NCI-H82 treated with DMSO at 0.1 percent for 48 hours (cell line): Measurements from ENCODE around the gene ROBO1.

Source experiments
- DNase-seq: peaks from one replicate; lab custom pipeline; 2025; ENCODE audit not compliant: unreplicated experiment; lab: John Stamatoyannopoulos, UW

ROBO1 gene

DNA sequence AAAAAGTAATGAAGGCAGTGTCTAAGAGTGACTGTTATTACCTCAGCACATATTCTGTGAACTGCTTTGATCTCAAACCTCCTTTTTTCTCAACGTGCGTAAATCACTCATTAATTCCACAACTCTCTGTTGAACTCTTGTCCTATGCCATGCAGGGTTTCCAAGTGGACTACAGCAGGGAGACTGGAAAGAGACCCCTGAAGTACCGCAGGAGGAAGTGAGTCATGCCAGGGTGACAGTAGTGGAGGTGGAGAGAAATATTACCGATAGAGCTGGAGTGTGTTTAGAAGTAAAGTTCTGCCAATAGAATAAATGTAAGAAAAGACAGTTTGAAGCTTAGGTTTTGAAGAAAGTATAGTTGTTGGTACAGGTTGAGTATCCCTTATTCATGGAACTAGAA lies 908.9 kb downstream of the ROBO1 start:
- DNase-seq, result no peak

- DNase-seq, result no peak
Observed at GRCh38 chr3:78858174-78858573, 909.6 kb downstream of the ROBO1 start.

DNA sequence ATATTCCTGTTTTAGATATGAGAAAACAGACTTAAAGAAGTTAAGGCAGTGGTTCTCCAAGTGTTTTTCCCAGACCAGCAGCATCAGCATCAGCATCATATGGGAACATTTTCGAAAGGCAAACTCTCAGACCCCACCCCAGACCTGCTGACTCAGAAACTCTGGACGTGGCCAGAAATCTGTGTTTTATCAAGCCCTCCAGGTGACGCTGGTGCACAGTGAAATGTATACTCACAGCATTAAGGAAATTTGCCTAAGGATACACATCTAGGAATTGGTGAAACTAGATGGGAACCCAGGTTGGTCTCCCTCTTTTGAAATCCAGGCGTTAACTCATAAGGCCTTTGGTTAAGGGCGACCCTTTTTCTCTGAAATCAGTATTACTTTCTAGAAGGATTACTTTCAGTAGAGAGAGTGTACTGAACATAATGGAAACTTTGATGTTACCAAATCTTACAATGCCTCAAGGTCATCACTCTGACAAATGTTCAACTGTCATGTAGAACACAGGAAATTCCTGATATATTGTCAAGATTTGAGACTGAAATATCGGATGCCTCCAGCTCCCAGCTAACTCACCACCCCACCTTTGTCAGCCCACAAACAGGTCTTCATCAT lies 910.2 kb downstream of the ROBO1 start:
- DNase-seq, result no peak

DNA sequence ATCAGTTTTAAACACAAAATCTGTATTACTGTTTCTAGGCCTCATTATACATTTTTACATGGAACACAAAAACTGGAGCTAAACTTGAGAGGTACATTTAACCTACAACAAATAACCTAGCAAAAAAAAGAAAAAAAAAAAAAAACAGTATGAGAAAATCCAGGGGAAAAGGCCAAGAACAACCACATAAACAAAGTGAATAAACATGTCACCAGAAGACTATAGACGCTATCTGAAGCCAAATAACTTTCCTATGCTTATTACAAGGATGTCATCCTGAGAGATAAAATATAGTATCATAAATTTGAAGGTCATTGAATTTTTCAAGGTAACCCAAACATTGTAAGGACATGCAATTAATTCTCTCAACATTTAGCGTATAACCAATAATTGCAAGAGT lies 911.6 kb downstream of the ROBO1 start:
- no peak for DNase-seq

DNA sequence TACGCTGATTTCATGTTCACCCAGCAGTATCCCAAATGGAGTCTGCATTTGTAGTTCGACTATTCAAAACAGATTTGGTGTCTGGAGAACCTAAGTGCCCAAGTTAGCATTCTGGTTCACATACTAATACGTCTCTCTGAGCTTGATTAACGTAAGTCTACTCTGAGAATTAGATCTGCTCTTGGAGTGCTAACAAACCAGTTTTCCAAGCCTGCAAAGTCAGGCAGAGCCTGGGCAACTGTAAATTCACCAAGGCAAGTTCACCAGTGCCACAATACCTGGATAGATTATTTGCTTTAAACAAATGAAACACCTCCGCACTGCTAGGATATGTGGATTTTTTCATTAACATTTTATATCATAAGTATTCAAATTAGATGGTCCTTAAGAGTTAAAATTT lies 912.6 kb downstream of the ROBO1 start:
- DNase-seq, result no peak

DNA sequence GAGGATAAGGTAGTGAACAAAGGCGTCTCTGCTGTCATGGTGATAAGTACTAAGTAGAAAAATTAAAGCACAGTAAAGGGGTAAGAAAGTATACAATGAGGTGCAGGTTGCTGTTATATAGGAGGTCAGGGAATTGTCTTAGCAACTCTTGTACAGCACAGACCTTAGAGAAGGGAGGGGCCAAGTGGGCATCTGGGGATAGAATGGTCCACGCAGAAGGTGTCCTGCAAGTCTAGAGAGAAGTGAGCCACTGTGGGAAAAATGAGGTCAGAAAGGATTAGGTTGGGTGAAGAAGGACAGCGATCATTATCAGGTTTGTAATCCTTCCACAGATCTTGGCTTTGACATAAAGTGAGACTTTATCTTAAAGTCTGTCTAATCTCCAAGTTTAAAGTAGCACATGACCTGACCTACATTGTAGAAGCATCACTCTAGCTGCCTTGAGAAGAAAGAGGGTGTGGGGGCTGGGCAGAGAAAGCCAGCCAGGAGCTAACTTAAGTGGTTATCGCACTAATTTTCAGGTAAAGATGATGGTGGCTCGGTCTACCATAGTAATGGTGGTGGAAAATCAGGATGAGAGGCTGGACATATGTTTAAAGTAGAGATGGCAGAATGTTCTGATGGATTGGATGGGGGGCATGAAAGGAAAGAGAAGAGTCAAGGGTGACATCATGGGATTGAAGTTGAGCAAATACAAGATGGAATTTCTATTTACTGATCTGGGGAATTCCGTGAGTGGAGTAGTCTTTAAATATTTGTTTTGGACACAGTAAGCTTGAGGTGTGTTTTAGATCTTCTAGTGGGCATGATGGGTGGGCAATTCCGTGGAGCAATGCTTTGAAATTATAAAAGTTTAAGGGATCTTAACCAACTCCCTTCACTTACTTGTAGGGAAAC lies 919.2 kb downstream of the ROBO1 start:
- DNase-seq, result peak; percentile 30

GRCh38 chr3:78847603-78848002 lies 920.2 kb downstream of the ROBO1 start:
- DNase-seq, result no peak

GRCh38 chr3:78847203-78847602 lies 920.6 kb downstream of the ROBO1 start:
- no peak for DNase-seq

GRCh38 chr3:78846718-78847117 lies 921.1 kb downstream of the ROBO1 start:
- no peak for DNase-seq

DNA sequence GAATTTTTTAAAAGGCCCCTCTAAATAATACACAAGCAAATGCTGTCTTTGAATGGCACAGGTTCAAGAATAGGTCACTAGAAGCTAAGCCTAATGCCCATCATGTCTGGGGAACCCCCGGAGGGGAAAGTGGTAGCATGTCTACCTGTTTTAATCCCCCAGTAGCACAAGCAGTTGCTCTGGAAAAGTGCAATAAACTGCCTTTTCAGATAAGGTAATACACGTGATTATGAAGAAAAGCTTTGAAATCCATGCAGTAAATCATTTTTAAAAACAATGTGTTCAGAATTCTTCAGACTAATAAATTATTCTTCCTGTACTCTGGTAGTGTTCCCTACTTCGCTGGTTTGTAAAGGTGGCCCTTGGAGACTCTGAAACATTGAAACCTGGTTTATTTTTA lies 922.2 kb downstream of the ROBO1 start:
- no peak for DNase-seq

DNA sequence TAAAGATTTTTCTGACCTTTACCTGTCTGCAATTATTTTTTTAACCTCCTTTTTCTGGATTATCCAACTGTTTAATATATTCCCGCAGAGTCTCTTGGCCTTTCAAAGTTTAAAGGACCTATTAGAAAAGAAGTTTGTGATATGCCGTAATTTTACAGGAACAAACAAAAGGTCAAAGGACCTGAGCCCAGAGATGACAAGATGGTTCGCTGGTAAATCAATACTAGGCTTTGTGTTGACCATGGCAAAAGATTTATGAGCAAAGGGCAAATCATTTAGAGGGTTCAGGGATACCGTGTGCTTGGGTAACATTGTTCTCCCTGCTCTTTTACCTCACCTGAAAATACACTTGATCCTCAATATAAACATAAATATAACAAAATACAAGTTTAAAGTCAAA lies 923.5 kb downstream of the ROBO1 start:
- DNase-seq, result no peak

DNA sequence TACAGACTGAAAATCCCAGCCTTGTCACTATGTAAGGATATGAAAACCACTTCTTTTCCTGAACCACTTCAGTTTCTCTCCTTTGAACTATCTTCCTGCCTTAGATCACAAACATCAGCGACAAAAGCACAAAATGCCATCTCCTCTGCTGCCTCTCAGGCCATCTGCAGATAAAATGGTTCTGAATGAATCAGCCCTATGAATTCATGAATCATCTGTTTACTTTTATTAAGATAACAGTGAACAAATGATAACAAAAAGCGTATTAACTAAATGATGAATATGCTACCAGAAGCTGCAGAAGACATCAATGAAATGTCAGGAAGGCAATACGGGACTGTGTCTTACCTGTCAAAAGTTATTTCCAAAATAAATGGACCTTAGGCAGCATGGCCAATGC lies 928.1 kb downstream of the ROBO1 start:
- no peak for DNase-seq

GRCh38 chr3:78838362-78838761 lies 929.4 kb downstream of the ROBO1 start:
- no peak for DNase-seq

DNA sequence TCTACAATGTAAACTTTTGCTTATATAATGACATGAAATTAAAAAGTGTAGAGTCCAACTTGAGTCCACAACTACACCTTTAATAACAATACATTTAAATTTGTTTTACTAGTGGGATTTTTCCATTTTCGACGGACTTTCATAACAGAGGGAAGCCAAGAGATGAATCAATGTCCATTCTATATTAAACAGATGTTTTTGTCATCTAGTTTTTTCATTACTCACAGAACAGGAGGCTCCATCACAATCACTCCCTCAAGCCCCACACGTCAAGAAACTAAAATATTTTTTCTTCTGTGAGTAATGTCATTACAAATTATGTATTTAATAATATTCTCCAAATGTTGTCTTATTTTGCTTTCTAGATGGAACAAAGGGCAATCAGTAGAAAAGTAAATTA lies 932.9 kb downstream of the ROBO1 start:
- DNase-seq, result no peak

DNA sequence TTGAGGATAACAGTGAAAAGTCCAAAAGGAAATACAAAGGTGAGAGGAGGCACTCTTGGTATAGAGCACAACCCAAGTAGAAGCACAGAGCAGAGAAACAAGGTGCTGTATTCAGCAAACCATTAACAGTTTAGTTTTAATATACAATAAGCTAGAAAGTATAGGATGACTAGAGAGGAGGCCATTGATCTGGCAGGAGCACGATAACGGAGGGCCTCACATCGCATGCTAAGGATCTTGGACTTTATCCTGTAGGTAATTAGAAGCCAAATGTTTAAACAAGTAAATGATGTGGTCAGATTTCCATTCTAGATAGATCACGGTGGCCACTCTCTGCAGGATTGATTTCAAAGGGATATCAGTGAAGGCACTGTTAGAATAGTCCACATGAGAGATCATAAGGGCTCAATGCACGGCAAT lies 935.0 kb downstream of the ROBO1 start:
- no peak for DNase-seq

DNA sequence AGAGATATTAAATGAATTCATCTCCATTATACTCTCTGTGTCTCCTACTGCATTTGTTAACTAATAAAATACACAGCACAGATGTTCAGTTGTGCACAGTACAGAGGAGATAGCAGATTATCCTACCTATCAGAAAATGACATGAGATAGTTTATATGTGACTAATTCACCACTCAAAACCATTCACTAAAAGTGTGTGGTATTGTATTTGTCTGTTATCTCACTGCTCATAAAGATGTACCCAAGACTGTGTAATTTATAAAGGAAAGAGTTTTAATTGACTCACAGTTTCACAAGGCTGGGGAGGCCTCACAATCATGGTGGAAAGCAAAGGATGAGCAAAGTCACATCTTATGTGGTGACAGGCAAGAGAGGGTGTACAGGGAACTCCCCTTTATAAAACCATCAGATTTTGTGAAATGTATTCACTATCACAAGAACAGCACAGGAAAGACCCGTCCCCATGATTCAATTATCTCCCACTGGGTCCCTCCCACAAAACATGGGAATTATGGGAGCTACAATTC lies 936.3 kb downstream of the ROBO1 start:
- DNase-seq, result no peak

GRCh38 chr3:78830470-78830869 lies 937.3 kb downstream of the ROBO1 start:
- DNase-seq, result no peak

DNA sequence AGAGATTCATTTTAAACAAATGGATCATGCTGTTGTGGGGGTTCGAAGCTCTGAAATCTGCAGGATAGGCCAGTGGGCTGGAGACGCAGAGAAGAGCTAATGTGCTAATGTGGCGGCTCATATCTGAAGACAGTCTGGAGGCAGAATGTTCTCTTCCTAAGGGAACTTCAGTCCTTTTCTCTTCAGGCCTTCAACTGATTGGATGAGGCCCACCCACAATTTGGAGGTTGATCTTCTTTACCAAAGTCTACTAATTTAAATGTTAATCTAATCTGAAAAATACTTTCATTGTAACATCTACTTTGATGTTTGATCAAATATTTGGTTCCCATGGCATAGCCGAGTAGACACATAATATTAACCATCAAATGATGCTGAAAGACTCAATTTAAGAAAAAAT lies 940.2 kb downstream of the ROBO1 start:
- DNase-seq, result no peak

- DNase-seq, result no peak
Observed at GRCh38 chr3:78825858-78826215, 942.0 kb downstream of the ROBO1 start.

DNA sequence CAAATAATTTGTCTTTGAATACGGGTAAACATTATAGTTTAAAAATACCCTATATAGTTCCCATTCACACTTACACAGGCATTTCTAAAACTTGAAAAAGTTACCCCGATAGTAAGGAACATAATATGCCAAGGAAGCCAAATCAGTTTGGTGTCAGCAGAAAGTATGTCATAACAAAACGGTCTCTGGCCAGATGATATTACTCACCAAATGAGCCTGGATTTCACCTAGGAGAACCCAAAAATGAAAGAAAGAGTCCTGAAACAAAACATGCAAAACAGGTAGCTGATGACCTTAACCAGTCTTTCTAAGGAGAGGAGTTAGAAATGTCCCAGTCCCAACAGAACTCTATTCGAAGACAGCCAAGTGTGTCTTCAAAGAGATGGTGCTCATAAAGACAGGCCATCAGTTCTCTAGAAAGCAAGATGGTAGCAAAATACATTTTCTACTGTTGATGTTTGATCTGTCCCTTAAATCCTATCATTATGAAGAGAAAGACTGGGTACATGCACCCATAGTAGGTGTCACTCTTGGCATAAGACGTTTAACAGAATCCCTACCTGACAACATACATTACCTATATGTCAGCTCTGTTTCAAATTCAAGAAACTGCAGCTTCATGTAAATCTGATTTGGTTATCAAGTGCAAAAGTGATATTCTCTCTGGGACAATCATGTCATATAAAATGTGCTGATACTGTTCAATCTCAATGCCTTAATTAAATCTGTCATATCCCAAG lies 942.5 kb downstream of the ROBO1 start:
- no peak for DNase-seq

DNA sequence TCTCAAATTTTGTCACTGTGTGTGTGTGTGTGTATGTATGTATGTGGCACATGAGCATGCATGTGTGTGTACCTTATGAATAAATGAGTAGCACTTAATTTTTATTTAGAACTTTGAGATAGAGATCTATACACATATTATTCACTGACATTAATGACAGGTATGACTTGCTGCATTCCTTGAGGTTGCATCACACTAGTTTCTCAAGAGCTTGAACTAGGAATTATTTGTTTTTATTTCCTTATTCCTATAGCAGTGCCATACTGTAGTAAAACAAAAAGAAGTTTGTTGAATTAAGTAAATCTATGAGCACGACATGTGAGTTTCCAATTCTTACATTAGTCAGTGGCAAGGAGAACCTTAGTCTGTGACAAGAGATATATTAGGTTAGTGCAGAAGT lies 943.9 kb downstream of the ROBO1 start:
- DNase-seq, result no peak

- no peak for DNase-seq
Observed at GRCh38 chr3:78823434-78823833, 944.4 kb downstream of the ROBO1 start.
